ENCODE measurements around the gene LPAR1. TPM values are rescaled to one million over a fixed set of nuclear protein-coding genes. Genes with fewer than 3 reads are reported as not detected.

LPAR1 gene
- total and polyA plus RNA-seq, 2 of the 8 experiments (the other 6 are each of a cell fraction or from before 2014, with no cell fraction given) = 3.4 to 5.1 TPM

- H3K18ac ChIP-seq (ENCODE audit: extremely low read depth, low read length) = no peak overlapping the region
- no peaks in the 10 kb centered on the region for H3K79me2 ChIP-seq (ENCODE audit: control insufficient read depth in 1 of 2, insufficient read depth in 2 of 2, low read length in 2 of 2)
- no peak overlapping the region for H4K5ac ChIP-seq (ENCODE audit: insufficient read length, low read depth, low read length)
- no peak overlapping the region for H2BK20ac ChIP-seq (ENCODE audit: low read length)
- no peak overlapping the region for H3K4ac ChIP-seq (replicated peaks; ENCODE audit: insufficient read length, low read depth, low read length)
- H2BK5ac ChIP-seq (ENCODE audit: low read depth, low read length) = no peak overlapping the region
- no peak overlapping the region for H3K4me3 ChIP-seq (ENCODE audit: extremely low read depth in 1 of 4, insufficient read depth in 2 of 4, low read depth in 3 of 4, low read length in 4 of 4)
- H3K14ac ChIP-seq (ENCODE audit: insufficient read length) = no peak overlapping the region
- H3K23me2 ChIP-seq (ENCODE audit: low read depth, low read length) = peaks cover 3% of the 10 kb centered on the region; the same call in 1 of the 2 replicates
- no peak for FAIRE-seq
- H3K79me1 ChIP-seq (ENCODE audit: low read depth, low read length) = no peaks in the 10 kb centered on the region
- H4K20me1 ChIP-seq (replicated peaks in 1 of 2; ENCODE audit: control insufficient read depth in 1 of 2, insufficient read depth in 2 of 2, low read length in 2 of 2) = no peaks in the 10 kb centered on the region
- no peak overlapping the region for H3K56ac ChIP-seq (replicated peaks; ENCODE audit: insufficient read length, low read depth, low read length)
- H3K9me3 ChIP-seq (ENCODE audit: insufficient read depth in 2 of 2, low read depth in 1 of 2, low read length in 1 of 2) = no peaks in the 10 kb centered on the region
- ChIA-PET POLR2A (ENCODE audit: partially characterized antibody) (no interaction called here), CTCF (ENCODE audit: partially characterized antibody) (interaction anchor here (0.6 to 1.7 kb wide), 5 partner anchors 11 to 456 kb away, joined by 3 to 7 read pairs (median 4); no protein-coding TSS in a partner anchor)
- H4K8ac ChIP-seq (ENCODE audit: extremely low read depth, insufficient read depth, low read length) = no peak overlapping the region
- TF ChIP-seq HDAC2 (IDR thresholded peaks at IDR 0.05; ENCODE audit: borderline replicate concordance in 1 of 2, low read depth in 2 of 2, low read length in 2 of 2) = no peak
- TF ChIP-seq RAD21 (IDR thresholded peaks at IDR 0.05 in 1 of 2, conservative IDR thresholded peaks at IDR 0.05 in 1 of 2; ENCODE audit: low read depth in 2 of 2, low read length in 2 of 2) = peak; percentile 58 to 66
- peak in 2 of 3 experiments; percentile 17 to 48; a peak in 2 of 4 replicates for TF ChIP-seq CTCF (IDR thresholded peaks at IDR 0.05; ENCODE audit: control extremely low read depth in 1 of 3, insufficient read depth in 1 of 3, low read depth in 1 of 3, low read length in 3 of 3)
- TF ChIP-seq TEAD4 (IDR thresholded peaks at IDR 0.05; ENCODE audit: low read depth, low read length) = 0 out of 2 replicates have a peak, but pooled peaks have one; percentile 28
- DNase-seq (ENCODE audit: low read depth in 1 of 2, low spot score in 2 of 2) = no peak
- no peak overlapping the region for H3K9ac ChIP-seq (replicated peaks in 1 of 4; ENCODE audit: extremely low read depth in 1 of 4, low read depth in 3 of 4, low read length in 3 of 4)
- no peak overlapping the region for H3K23ac ChIP-seq (ENCODE audit: insufficient read length)
- H2BK12ac ChIP-seq (ENCODE audit: low read depth, low read length) = no peak overlapping the region
- H2AFZ ChIP-seq (ENCODE audit: low read length) = no peak overlapping the region
- H3K36me3 ChIP-seq (ENCODE audit: control insufficient read depth in 2 of 4, insufficient read depth in 4 of 4, low read length in 3 of 4) = no peaks in the 10 kb centered on the region
- H2BK120ac ChIP-seq (replicated peaks; ENCODE audit: low read depth, low read length) = no peak overlapping the region
- 86% methylated on average over 9 of the region's 9 CpGs; no CpG with 5 or more reads in 1 of the 2 experiments for WGBS, 2 experiments (ENCODE audit: extremely low coverage in 1 of 2, insufficient coverage in 1 of 2, insufficient read length in 1 of 2, insufficient replicate concordance in 2 of 2, low coverage in 1 of 2, low lambda C conversion rate in 2 of 2, missing lambda C conversion rate in 1 of 2)
- H3K4me2 ChIP-seq (ENCODE audit: insufficient read depth in 1 of 2, low read depth in 2 of 2, low read length in 2 of 2) = no peak overlapping the region
- H4K91ac ChIP-seq (replicated peaks; ENCODE audit: insufficient read length, low read length) = no peak overlapping the region
- H3K27me3 ChIP-seq (replicated peaks in 1 of 4; ENCODE audit: control insufficient read depth in 3 of 4, extremely low read depth in 1 of 4, insufficient read depth in 3 of 4, low read length in 3 of 4) = no peaks in the 10 kb centered on the region
- H3K4me1 ChIP-seq (replicated peaks in 1 of 4; ENCODE audit: control insufficient read depth in 3 of 4, insufficient read depth in 4 of 4, low read length in 3 of 4) = no peaks in the 10 kb centered on the region
- no peak overlapping the region for H2BK15ac ChIP-seq (ENCODE audit: low read length)
- H3K27ac ChIP-seq (ENCODE audit: low read depth, low read length) = no peak overlapping the region
- H2AK5ac ChIP-seq (ENCODE audit: low read depth, low read length) = no peak overlapping the region
Measured at GRCh38 chr9:110842169-110842568, 196.1 kb downstream of the LPAR1 start.
